C4-2B (cell line): ENCODE results near the gene ZSCAN12.

Experiments used
- ZFX ChIP-seq: fragments of 450-650 bp; IDR thresholded peaks from 2 replicates; pipeline ENCODE4 v1.6.1; 2017
- TF ChIP-seq, protein P1 (sequence below): fragments of 450-650 bp; conservative IDR thresholded peaks from 2 replicates; pipeline ENCODE4 v1.5.1; 2017; ENCODE audit warnings: mild to moderate bottlenecking

DNA sequence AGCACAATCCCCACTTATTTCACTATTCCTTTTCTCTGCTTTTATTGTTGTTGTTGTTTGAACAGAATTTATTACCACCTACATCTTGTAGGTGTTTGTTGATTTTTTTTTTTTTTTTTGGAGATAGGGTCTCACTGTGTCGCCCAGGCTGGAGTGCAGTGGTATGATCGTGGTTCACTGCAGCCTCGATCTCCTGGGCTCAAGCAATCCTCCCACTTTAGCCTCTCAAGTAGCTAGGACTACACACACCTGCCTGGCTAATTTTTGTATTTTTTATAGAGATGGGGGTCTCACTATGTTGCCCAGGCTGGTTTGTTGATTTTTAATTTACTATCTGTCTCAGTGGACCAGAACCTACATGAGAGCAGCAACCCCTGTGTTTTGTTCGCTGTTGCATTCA, 3.6 kb downstream of the ZSCAN12 start:
- TF ChIP-seq, protein P1, sequence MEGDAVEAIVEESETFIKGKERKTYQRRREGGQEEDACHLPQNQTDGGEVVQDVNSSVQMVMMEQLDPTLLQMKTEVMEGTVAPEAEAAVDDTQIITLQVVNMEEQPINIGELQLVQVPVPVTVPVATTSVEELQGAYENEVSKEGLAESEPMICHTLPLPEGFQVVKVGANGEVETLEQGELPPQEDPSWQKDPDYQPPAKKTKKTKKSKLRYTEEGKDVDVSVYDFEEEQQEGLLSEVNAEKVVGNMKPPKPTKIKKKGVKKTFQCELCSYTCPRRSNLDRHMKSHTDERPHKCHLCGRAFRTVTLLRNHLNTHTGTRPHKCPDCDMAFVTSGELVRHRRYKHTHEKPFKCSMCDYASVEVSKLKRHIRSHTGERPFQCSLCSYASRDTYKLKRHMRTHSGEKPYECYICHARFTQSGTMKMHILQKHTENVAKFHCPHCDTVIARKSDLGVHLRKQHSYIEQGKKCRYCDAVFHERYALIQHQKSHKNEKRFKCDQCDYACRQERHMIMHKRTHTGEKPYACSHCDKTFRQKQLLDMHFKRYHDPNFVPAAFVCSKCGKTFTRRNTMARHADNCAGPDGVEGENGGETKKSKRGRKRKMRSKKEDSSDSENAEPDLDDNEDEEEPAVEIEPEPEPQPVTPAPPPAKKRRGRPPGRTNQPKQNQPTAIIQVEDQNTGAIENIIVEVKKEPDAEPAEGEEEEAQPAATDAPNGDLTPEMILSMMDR = no peak
- no peak for TF ChIP-seq ZFX
